Smooth muscle cell (in vitro differentiated cells): ENCODE data around the gene TMEM217. TPM values are rescaled to one million over a fixed set of nuclear protein-coding genes. Genes with fewer than 3 reads are reported as not detected.

ENCODE experiments used
- DNase-seq: peaks from one replicate; lab custom pipeline; 2025; ENCODE audit not compliant: unreplicated experiment; lab: John Stamatoyannopoulos, UW
- H2AFZ ChIP-seq: fragments of 200-600 bp; sonication (generic); 2 replicates; pipeline ENCODE4 v1.6.0; 2016; ENCODE audit warnings: antibody characterized with exemption, low read depth, mild to moderate bottlenecking
- H3F3A ChIP-seq: fragments of 200-600 bp; sonication (generic); 2 replicates; pipeline ENCODE4 v1.6.0; 2017; ENCODE audit warnings: antibody characterized with exemption, low read depth
- H3K27ac ChIP-seq: fragments of 200-600 bp; sonication (generic); 2 replicates; pipeline ENCODE4 v1.5.1; 2016; ENCODE audit warnings: low read depth, mild to moderate bottlenecking
- H3K27me3 ChIP-seq: fragments of 200-600 bp; sonication (generic); 2 replicates; pipeline ENCODE4 v1.6.1; 2016; ENCODE audit warnings: low read depth, mild to moderate bottlenecking
- H3K36me3 ChIP-seq: fragments of 200-600 bp; sonication (generic); 2 replicates; pipeline ENCODE4 v1.5.1; 2016; ENCODE audit warnings: low read depth
- H3K4me1 ChIP-seq: fragments of 200-600 bp; sonication (generic); 2 replicates; pipeline ENCODE4 v1.5.1; 2016; ENCODE audit warnings: low read depth
- H3K4me2 ChIP-seq: fragments of 200-600 bp; sonication (generic); 2 replicates; pipeline ENCODE4 v1.6.0; 2016; ENCODE audit warnings: mild to moderate bottlenecking
- H3K4me3 ChIP-seq: fragments of 200-600 bp; sonication (generic); 2 replicates; pipeline ENCODE4 v1.5.1; 2016; ENCODE audit warnings: mild to moderate bottlenecking
- H3K79me2 ChIP-seq: fragments of 200-600 bp; sonication (generic); 2 replicates; pipeline ENCODE4 v1.6.0; 2016; ENCODE audit warnings: low read depth, mild to moderate bottlenecking
- H3K9ac ChIP-seq: fragments of 200-600 bp; sonication (generic); 2 replicates; pipeline ENCODE4 v1.6.0; 2016; ENCODE audit warnings: low read depth
- H3K9me3 ChIP-seq: fragments of 200-600 bp; sonication (generic); replicated peaks from 2 replicates; pipeline ENCODE4 v1.5.1; 2016; ENCODE audit warnings: low read depth
- H4K20me1 ChIP-seq: fragments of 200-600 bp; sonication (generic); 2 replicates; pipeline ENCODE4 v1.6.0; 2016; ENCODE audit warnings: low read depth
- WGBS: methylation state at CpG from one replicate; pipeline ENCODE4 v1.1.7; 2016; ENCODE audit warnings: low lambda C conversion rate; 5-methylcytosine and 5-hydroxymethylcytosine counted together
- polyA plus RNA-seq: library from polyadenylated mRNA; unstranded; fragments of >200 nt; fragmentation: Nextera tagmentation; extraction: Ambion mirVana; gene quantifications from 2 replicates; pipeline ENCODE4 v1.2.1, GENCODE V29; 2016
- total RNA-seq: library from RNA; depleted of rRNA; stranded (reverse); fragments of >200 nt; gene quantifications from 2 replicates; pipeline ENCODE4 v1.2.3, GENCODE V29; 2014
- TF ChIP-seq, protein P1 (sequence below): fragments of 200-600 bp; sonication (generic); IDR thresholded peaks from 2 replicates; pipeline ENCODE4 v1.5.1; 2017; ENCODE audit warnings: borderline replicate concordance, mild to moderate bottlenecking, antibody characterized with exemption; ENCODE audit not compliant: insufficient read depth, poor library complexity, severe bottlenecking

Gene TMEM217
- total and polyA plus RNA-seq, 2 experiments from 2014 or later: 0.31 to 1.2 TPM

DNA sequence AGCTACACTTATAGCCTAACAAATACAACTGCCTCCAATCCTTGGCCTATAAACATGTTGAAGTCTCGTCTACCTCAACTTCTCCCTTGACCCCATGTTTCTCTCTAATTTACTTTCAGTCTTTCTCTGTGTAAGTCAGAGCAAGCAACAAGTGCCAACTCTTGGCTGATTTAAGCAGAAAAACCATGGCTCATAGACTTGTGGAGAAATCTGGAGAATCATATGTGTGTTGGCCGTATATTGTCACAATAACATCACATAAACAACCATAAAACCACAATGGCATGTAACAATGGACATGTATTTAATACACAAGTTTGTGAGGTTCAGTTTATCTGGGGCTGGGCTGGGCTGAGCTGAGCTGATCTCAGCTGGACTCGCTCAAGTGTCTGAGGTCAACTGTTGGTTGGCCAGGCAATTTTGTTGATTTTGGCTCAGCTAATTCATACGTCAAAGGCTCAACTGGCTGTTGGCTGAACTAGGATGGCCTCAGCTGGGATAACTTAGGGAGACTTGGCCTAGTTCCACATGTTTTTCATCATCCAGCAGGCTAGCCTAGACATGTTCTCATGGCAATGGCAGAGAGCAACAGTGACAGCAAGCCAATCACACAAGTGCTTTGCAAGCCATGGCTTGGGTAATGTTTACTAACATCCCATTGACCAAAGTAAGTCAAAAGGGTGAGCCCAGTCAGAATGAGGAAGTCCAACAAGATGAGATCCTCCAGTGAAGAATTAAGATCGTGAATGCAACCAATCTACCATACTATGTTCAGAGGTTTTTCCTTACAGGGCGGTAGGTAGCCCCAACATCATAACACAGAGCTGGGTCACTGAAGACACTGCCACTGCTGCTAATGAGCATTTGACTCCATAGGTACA, 13.3 kb downstream of the TMEM217 start:
- H2AFZ ChIP-seq: no peak overlapping the region
- H3K4me3 ChIP-seq: no peak overlapping the region
- WGBS: 85% methylated on average over 6 of the region's 6 CpGs
- peaks cover 6% of the 10 kb centered on the region for H3K4me1 ChIP-seq
- no peaks in the 10 kb centered on the region for H3K79me2 ChIP-seq
- no peaks in the 10 kb centered on the region for H3K36me3 ChIP-seq
- no peaks in the 10 kb centered on the region for H3K27me3 ChIP-seq
- H3K9ac ChIP-seq: no peak overlapping the region
- no peak overlapping the region for H3K4me2 ChIP-seq
- H3F3A ChIP-seq: peaks cover 28% of the 10 kb centered on the region
- TF ChIP-seq, protein P1, sequence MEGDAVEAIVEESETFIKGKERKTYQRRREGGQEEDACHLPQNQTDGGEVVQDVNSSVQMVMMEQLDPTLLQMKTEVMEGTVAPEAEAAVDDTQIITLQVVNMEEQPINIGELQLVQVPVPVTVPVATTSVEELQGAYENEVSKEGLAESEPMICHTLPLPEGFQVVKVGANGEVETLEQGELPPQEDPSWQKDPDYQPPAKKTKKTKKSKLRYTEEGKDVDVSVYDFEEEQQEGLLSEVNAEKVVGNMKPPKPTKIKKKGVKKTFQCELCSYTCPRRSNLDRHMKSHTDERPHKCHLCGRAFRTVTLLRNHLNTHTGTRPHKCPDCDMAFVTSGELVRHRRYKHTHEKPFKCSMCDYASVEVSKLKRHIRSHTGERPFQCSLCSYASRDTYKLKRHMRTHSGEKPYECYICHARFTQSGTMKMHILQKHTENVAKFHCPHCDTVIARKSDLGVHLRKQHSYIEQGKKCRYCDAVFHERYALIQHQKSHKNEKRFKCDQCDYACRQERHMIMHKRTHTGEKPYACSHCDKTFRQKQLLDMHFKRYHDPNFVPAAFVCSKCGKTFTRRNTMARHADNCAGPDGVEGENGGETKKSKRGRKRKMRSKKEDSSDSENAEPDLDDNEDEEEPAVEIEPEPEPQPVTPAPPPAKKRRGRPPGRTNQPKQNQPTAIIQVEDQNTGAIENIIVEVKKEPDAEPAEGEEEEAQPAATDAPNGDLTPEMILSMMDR: no peak
- H4K20me1 ChIP-seq: no peaks in the 10 kb centered on the region
- peak overlapping the region; percentile 94 for H3K27ac ChIP-seq
- DNase-seq: no peak
- no peaks in the 10 kb centered on the region for H3K9me3 ChIP-seq

DNA sequence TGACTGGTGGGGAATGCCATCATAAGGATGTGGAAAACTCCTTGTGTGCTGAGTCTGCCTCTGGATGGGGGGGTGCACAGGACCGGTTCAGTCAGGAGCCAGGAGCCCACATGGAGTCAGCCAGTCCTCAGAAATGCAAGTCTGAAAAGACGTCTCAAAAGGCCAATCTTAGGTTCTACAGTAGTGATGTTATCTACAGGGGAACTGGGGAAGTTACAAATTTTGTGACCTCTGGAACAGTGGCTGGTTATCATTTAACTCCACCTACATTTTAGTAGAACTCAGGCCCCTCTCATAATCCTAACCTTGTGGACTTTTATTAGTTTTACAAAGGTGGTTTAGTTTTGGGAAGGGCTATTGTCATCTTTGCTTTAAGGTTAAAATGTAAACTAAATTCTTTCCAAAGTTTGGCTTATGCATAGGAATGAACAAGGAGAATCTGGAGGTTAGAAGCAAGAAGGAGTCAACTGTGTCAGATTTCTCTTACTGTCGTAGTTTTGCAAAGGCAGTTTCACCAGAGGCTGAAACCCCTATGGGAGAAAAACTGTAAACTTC, 14.1 kb downstream of the TMEM217 start:
- 87% methylated on average over 3 of the region's 3 CpGs for WGBS
- no peak overlapping the region for H3K4me3 ChIP-seq
- peak overlapping the region; percentile 94 for H3K27ac ChIP-seq
- H3K79me2 ChIP-seq: no peaks in the 10 kb centered on the region
- H3K9ac ChIP-seq: no peak overlapping the region
- no peak overlapping the region for H2AFZ ChIP-seq
- TF ChIP-seq, protein P1: no peak
- no peaks in the 10 kb centered on the region for H3K9me3 ChIP-seq
- no peaks in the 10 kb centered on the region for H3K27me3 ChIP-seq
- H3K4me2 ChIP-seq: no peak overlapping the region
- H3F3A ChIP-seq: peaks cover 35% of the 10 kb centered on the region
- no peak for DNase-seq
- H3K36me3 ChIP-seq: no peaks in the 10 kb centered on the region
- peaks cover 9% of the 10 kb centered on the region for H3K4me1 ChIP-seq
- H4K20me1 ChIP-seq: no peaks in the 10 kb centered on the region

DNA sequence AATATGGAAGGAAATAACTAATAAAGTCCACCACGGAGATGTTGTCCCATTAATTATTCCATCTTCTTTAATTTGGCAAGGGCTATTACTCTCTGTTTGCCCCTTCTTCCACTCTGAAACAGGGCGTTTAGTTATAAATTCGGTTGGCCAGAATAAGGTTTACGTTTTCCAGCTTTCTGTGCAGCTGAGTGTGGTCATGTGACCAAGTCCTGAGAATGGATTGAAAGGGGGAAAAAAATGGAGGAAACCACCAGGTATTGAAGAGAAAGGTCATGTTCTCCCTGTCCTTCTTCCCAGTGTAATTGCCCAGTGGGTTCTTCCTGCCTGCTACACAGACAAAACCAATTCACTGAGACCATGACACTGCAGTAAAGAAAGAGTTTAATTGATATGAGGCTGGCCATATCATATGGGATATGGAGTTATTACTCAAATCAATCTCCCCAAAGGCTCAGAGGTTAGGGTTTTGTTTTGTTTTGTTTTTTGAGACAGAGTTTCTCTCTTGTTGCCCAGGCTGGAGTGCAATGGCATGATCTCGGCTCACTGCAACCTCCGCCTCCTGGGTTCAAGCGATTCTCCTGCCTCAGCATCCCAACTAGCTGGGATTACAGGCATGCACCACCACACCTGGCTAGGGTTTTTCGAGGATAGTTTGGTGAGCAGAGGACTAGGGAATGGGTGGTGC, 14.7 kb downstream of the TMEM217 start:
- Histone ChIP-seq H3K4me3 (no peak overlapping the region), H3K9ac (peak overlapping the region; percentile 46), H3K36me3 (no peaks in the 10 kb centered on the region), H3K27me3 (no peaks in the 10 kb centered on the region), H3K79me2 (no peaks in the 10 kb centered on the region), H3K9me3 (no peaks in the 10 kb centered on the region), H2AFZ (peak overlapping the region; percentile 36), H3K27ac (peak overlapping the region; percentile 94), H3K4me1 (peaks cover 9% of the 10 kb centered on the region), H3K4me2 (peak overlapping the region; percentile 62), H3F3A (peaks cover 38% of the 10 kb centered on the region), H4K20me1 (no peaks in the 10 kb centered on the region)
- DNase-seq: no peak
- 96% methylated on average over 8 of the region's 8 CpGs for WGBS
- TF ChIP-seq, protein P1: no peak
